Skeletal muscle cell (primary cell): Measurements from ENCODE around the gene CPT1A.

Experiments
- DNase-seq: peaks from one replicate; pipeline ENCODE4 v3.0.0-alpha.2; 2010; ENCODE audit warnings: low read depth
- H3K4me3 ChIP-seq: 2 replicates; pipeline ENCODE4 v1.5.1; 2011; ENCODE audit warnings: low read depth, mild to moderate bottlenecking, control low read depth, low read length, moderate library complexity

Gene CPT1A

GRCh38 chr11:68741463-68741862 is 100.3 kb downstream of the CPT1A start:
- no peak overlapping the region for H3K4me3 ChIP-seq
- no peak for DNase-seq

GRCh38 chr11:68735646-68736045 is 106.1 kb downstream of the CPT1A start:
- DNase-seq = no peak
- no peak overlapping the region for H3K4me3 ChIP-seq

- H3K4me3 ChIP-seq = no peak overlapping the region
- no peak for DNase-seq
Measured at GRCh38 chr11:68735125-68735524, 106.6 kb downstream of the CPT1A start.

GRCh38 chr11:68734111-68734510 is 107.6 kb downstream of the CPT1A start:
- no peak for DNase-seq

GRCh38 chr11:68727783-68728182 is 113.9 kb downstream of the CPT1A start:
- no peak for DNase-seq
- H3K4me3 ChIP-seq = no peak overlapping the region

More at GRCh38 chr11:68734111-68734510, 107.6 kb downstream of the CPT1A start:
- H3K4me3 ChIP-seq = no peak overlapping the region

GRCh38 chr11:68724293-68724692 is 117.4 kb downstream of the CPT1A start:
- no peak for DNase-seq

GRCh38 chr11:68722143-68722542 is 119.6 kb downstream of the CPT1A start:
- no peak overlapping the region for H3K4me3 ChIP-seq
- no peak for DNase-seq

More at GRCh38 chr11:68724293-68724692, 117.4 kb downstream of the CPT1A start:
- H3K4me3 ChIP-seq = no peak overlapping the region

GRCh38 chr11:68721075-68721474 is 120.6 kb downstream of the CPT1A start:
- no peak overlapping the region for H3K4me3 ChIP-seq
- DNase-seq = no peak

- DNase-seq = no peak
- no peak overlapping the region for H3K4me3 ChIP-seq
Measured at GRCh38 chr11:68715456-68716122, 126.1 kb downstream of the CPT1A start.

GRCh38 chr11:68714060-68714856 is 127.5 kb downstream of the CPT1A start:
- no peak for DNase-seq
- H3K4me3 ChIP-seq = no peak overlapping the region

GRCh38 chr11:68711114-68711513 is 130.6 kb downstream of the CPT1A start:
- no peak overlapping the region for H3K4me3 ChIP-seq
- DNase-seq = no peak

GRCh38 chr11:68710409-68710808 is 131.3 kb downstream of the CPT1A start:
- no peak for DNase-seq
- H3K4me3 ChIP-seq = no peak overlapping the region

- no peak for DNase-seq
- no peak overlapping the region for H3K4me3 ChIP-seq
Measured at GRCh38 chr11:68709062-68709461, 132.7 kb downstream of the CPT1A start.

- H3K4me3 ChIP-seq = no peak overlapping the region
- DNase-seq = no peak
Measured at GRCh38 chr11:68707527-68707926, 134.2 kb downstream of the CPT1A start.

- H3K4me3 ChIP-seq = no peak overlapping the region
- DNase-seq = no peak
Measured at GRCh38 chr11:68704887-68705286, 136.8 kb downstream of the CPT1A start.
